HEK293T (cell line): ENCODE measurements around the gene RAVER1.

Experiments
- CTCF ChIA-PET: fragments of 350-600 bp; formaldehyde crosslinking; extraction: SDS; loops from one replicate; lab custom pipeline; 2021; ENCODE audit warnings: antibody characterized with exemption, inconsistent platforms; lab: Yijun Ruan, JAX
- POLR2A ChIA-PET: fragments of 350-600 bp; formaldehyde crosslinking; extraction: SDS; loops from one replicate; lab custom pipeline; 2020; ENCODE audit warnings: antibody characterized with exemption, inconsistent platforms; lab: Yijun Ruan, JAX
- DNase-seq: peaks from one replicate; pipeline ENCODE4 v3.0.0; 2012; ENCODE audit warnings: mixed read lengths; ENCODE audit errors: extremely low spot score
- ARNT ChIP-seq: fragments of 450-650 bp; IDR thresholded peaks from 2 replicates; pipeline ENCODE4 v1.6.1; 2017; ENCODE audit warnings: mild to moderate bottlenecking
- BHLHE40 ChIP-seq: fragments of 450-650 bp; IDR thresholded peaks from 2 replicates; pipeline ENCODE4 v1.6.1; 2016; ENCODE audit warnings: mild to moderate bottlenecking, moderate library complexity, borderline replicate concordance
- CTBP1 ChIP-seq: fragments of 450-650 bp; IDR thresholded peaks from 2 replicates; pipeline ENCODE4 v1.6.1; 2016; ENCODE audit warnings: borderline replicate concordance
- ELF4 ChIP-seq: fragments of 450-650 bp; IDR thresholded peaks from 2 replicates; pipeline ENCODE4 v1.6.1; 2017; ENCODE audit warnings: antibody characterized with exemption
- FOXA1 ChIP-seq: fragments of 450-650 bp; IDR thresholded peaks from 2 replicates; pipeline ENCODE4 v1.6.1; 2016; ENCODE audit warnings: mild to moderate bottlenecking
- FOXK2 ChIP-seq: fragments of 450-650 bp; IDR thresholded peaks from 2 replicates; pipeline ENCODE4 v1.6.1; 2016; ENCODE audit warnings: mild to moderate bottlenecking
- FOXM1 ChIP-seq: fragments of 450-650 bp; IDR thresholded peaks from 2 replicates; pipeline ENCODE4 v1.6.1; 2017; ENCODE audit warnings: mild to moderate bottlenecking, borderline replicate concordance
- HDGF ChIP-seq: fragments of 450-650 bp; IDR thresholded peaks from 2 replicates; pipeline ENCODE4 v1.6.1; 2017; ENCODE audit warnings: antibody characterized with exemption, borderline replicate concordance
- L3MBTL2 ChIP-seq: fragments of 450-650 bp; conservative IDR thresholded peaks from 2 replicates; pipeline ENCODE4 v1.6.1; 2016; ENCODE audit warnings: mild to moderate bottlenecking
- LEF1 ChIP-seq: fragments of 450-650 bp; IDR thresholded peaks from 2 replicates; pipeline ENCODE4 v1.6.1; 2017; ENCODE audit warnings: mild to moderate bottlenecking, borderline replicate concordance
- NFRKB ChIP-seq: fragments of 450-650 bp; IDR thresholded peaks from 2 replicates; pipeline ENCODE4 v1.6.1; 2016; ENCODE audit warnings: mild to moderate bottlenecking, moderate library complexity
- PKNOX1 ChIP-seq: fragments of 450-650 bp; IDR thresholded peaks from 2 replicates; pipeline ENCODE4 v1.6.1; 2016
- SP1 ChIP-seq: fragments of 450-650 bp; IDR thresholded peaks from 2 replicates; pipeline ENCODE4 v1.6.1; 2017
- SUZ12 ChIP-seq: fragments of 450-650 bp; IDR thresholded peaks from 2 replicates; pipeline ENCODE4 v1.6.1; 2016; ENCODE audit warnings: mild to moderate bottlenecking
- TARDBP ChIP-seq: fragments of 450-650 bp; IDR thresholded peaks from 2 replicates; pipeline ENCODE4 v1.6.1; 2016
- ZNF384 ChIP-seq: fragments of 450-650 bp; IDR thresholded peaks from 2 replicates; pipeline ENCODE4 v1.6.1; 2016

The RAVER1 gene

GRCh38 chr19:10279737-10280442, 53.4 kb downstream of the RAVER1 start:
- CTCF ChIA-PET, result interaction anchor here (0.6 to 1.7 kb wide), 6 partner anchors 10 to 109 kb away, joined by 3 to 6 read pairs (median 3); partner anchors contain the start of gene ICAM5

GRCh38 chr19:10278935-10279334, 54.4 kb downstream of the RAVER1 start:
- no peak for DNase-seq
- CTCF ChIA-PET, result interaction anchor here (1.7 kb wide), 1 partner anchor 9 kb away, joined by 5 read pairs; no protein-coding TSS in a partner anchor
- TF ChIP-seq FOXM1 (no peak), SUZ12 (no peak), FOXK2 (no peak), BHLHE40 (no peak)
- POLR2A ChIA-PET, result no interaction called here

More at GRCh38 chr19:10279737-10280442, 53.4 kb downstream of the RAVER1 start:
- POLR2A ChIA-PET, result interaction anchor here (0.9 kb wide), 1 partner anchor 9 kb away, joined by 4 read pairs; the partner anchor contains the start of gene ICAM5
- TF ChIP-seq SUZ12, result no peak
- no peak for TF ChIP-seq CTBP1
- TF ChIP-seq L3MBTL2, result no peak
- no peak for TF ChIP-seq FOXM1
- TF ChIP-seq BHLHE40, result no peak
- no peak for TF ChIP-seq TARDBP
- no peak for TF ChIP-seq FOXK2
- no peak for TF ChIP-seq PKNOX1
- TF ChIP-seq SP1, result no peak
- TF ChIP-seq ELF4, result no peak
- no peak for TF ChIP-seq FOXA1
- TF ChIP-seq LEF1, result no peak
- DNase-seq, result no peak

- TF ChIP-seq FOXM1 (no peak), CTBP1 (no peak), BHLHE40 (no peak), FOXA1 (no peak), SUZ12 (no peak), LEF1 (no peak), ZNF384 (no peak), ARNT (no peak), L3MBTL2 (no peak), HDGF (no peak), FOXK2 (no peak)
- DNase-seq, result no peak
- CTCF ChIA-PET, result interaction anchor here (1.0 to 1.7 kb wide), 2 partner anchors 8 to 110 kb away, joined by 3 to 5 read pairs; no protein-coding TSS in a partner anchor
- POLR2A ChIA-PET, result interaction anchor here (1.2 to 1.4 kb wide), 2 partner anchors 12 to 103 kb away, joined by 3 to 5 read pairs; partner anchors contain the start of genes ICAM5 and TYK2
Measured at GRCh38 chr19:10277795-10278589, 55.3 kb downstream of the RAVER1 start.

DNA sequence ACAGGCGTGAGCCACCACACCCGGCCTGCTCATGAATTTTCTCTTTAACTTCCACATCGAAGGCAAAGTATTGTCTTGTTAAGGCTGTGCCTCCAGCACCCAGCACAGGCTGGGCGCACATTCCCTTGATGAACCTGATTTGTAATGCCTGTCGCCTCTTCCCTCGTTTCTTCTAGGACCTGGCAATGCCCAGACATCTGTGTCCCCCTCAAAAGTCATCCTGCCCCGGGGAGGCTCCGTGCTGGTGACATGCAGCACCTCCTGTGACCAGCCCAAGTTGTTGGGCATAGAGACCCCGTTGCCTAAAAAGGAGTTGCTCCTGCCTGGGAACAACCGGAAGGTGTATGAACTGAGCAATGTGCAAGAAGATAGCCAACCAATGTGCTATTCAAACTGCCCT, 58.7 kb downstream of the RAVER1 start:
- POLR2A ChIA-PET, result interaction anchor here (1.2 kb wide), 1 partner anchor 12 kb away, joined by 5 read pairs; no protein-coding TSS in a partner anchor
- TF ChIP-seq FOXK2, result no peak
- no peak for TF ChIP-seq LEF1
- TF ChIP-seq NFRKB, result no peak
- TF ChIP-seq CTBP1, result no peak
- no peak for TF ChIP-seq SP1
- TF ChIP-seq FOXM1, result no peak
- TF ChIP-seq ELF4, result no peak
- TF ChIP-seq TARDBP, result no peak
- TF ChIP-seq ARNT, result no peak
- no peak for TF ChIP-seq ZNF384
- no peak for TF ChIP-seq BHLHE40
- TF ChIP-seq FOXA1, result no peak
- TF ChIP-seq SUZ12, result no peak
- CTCF ChIA-PET, result no interaction called here
- DNase-seq, result no peak

DNA sequence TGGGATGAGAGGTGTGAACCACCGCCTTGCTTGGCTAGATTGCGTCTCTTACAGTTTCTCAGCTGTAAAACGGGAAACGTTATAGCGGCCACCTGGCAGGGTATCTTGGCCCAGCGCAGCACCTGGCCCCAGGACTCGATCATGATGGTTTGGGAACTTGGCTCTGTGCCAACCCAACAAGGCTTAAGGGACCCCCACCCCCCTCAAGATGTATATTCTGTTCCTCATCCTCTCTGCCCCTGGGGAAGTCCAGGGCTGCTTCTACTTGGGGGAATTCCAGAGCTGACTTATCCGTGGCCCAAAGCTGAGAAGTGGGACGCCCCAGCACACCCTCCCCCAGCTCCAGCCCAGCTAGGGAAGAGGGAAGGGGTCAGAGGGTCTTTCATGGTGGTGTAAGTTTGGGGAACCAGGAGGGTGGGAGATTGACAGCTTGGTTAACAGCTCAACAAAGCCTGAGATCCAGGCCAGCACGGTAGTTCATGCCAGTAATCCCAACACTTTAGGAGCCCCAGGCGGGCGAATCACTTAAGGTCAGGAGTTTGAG, 61.7 kb downstream of the RAVER1 start:
- DNase-seq, result no peak
- ChIA-PET CTCF (interaction anchor here (0.7 to 3.5 kb wide), 3 partner anchors 13 to 120 kb away, joined by 3 to 45 read pairs (median 3); no protein-coding TSS in a partner anchor), POLR2A (interaction anchor here (0.5 to 3.5 kb wide), 3 partner anchors 18 to 109 kb away, joined by 3 to 23 read pairs (median 4); partner anchors contain the start of genes ICAM5 and TYK2)
- TF ChIP-seq FOXA1, result no peak
- TF ChIP-seq TARDBP, result no peak
- TF ChIP-seq HDGF, result no peak
- no peak for TF ChIP-seq SP1

DNA sequence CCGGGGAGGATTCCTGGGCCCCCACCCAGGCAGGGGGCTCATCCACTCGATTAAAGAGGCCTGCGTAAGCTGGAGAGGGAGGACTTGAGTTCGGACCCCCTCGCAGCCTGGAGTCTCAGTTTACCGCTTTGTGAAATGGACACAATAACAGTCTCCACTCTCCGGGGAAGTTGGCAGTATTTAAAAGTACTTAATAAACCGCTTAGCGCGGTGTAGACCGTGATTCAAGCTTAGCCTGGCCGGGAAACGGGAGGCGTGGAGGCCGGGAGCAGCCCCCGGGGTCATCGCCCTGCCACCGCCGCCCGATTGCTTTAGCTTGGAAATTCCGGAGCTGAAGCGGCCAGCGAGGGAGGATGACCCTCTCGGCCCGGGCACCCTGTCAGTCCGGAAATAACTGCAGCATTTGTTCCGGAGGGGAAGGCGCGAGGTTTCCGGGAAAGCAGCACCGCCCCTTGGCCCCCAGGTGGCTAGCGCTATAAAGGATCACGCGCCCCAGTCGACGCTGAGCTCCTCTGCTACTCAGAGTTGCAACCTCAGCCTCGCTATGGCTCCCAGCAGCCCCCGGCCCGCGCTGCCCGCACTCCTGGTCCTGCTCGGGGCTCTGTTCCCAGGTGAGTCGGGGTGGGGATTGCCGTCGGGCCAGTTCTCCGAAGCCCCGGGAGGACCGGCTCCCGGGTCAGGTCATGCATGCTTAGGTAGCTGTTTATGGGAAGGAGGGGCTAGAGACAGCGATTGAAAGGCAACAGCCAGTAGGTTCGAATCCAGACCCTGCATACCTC, 62.5 kb downstream of the RAVER1 start, which contains the start of gene ICAM1:
Gene ICAM1 (plus strand): TSS at position 505 of the 779 bp plus-strand sequence. CDS start 40 bp downstream, at position 545.
- TF ChIP-seq TARDBP (no peak), FOXA1 (no peak), SP1 (no peak), NFRKB (no peak), ELF4 (no peak), ZNF384 (no peak), CTBP1 (no peak), BHLHE40 (no peak), L3MBTL2 (no peak), HDGF (no peak), SUZ12 (no peak), ARNT (no peak), FOXK2 (no peak)
- ChIA-PET CTCF (interaction anchor here (0.6 to 3.5 kb wide), 3 partner anchors 18 to 121 kb away, joined by 3 to 45 read pairs (median 3); no protein-coding TSS in a partner anchor), POLR2A (interaction anchor here (0.5 to 3.5 kb wide), 4 partner anchors 19 to 118 kb away, joined by 3 to 23 read pairs (median 8); partner anchors contain the start of genes ICAM5 and TYK2)
- no peak for DNase-seq
